ENCODE results near the gene ARV1.

- TF ChIP-seq CTCF (IDR thresholded peaks at IDR 0.05), result no peak
- TF ChIP-seq POLR2A (IDR thresholded peaks at IDR 0.05), result no peak
Observed at GRCh38 chr1:230948903-230949302, 30.0 kb upstream of the ARV1 start.
